Measurements from ENCODE around the gene CFDP1.

The CFDP1 gene

DNA sequence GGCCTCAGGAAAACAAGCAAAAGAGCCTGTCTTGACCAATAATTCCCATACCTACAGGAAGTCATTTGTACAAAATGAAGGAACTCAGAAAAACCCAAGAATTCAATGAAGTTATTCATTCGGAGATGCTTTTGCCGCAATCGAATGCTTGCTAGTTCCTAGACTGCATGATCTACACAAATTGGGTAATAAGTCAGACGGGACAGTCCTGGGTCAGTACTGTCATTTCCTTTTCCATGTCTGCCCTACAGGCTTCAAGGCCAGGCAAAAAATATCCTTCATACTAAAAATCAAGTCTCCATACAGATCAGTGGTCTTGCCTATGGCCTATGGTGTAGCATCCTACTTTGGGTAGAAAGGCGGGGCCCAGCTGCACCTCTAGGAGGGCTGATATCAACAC lies 71.4 kb downstream of the CFDP1 start:
- no peak overlapping the region for H3K27ac ChIP-seq (ENCODE audit: extremely low read depth, low read depth, low read length)
- peaks cover 0 to 7% of the 10 kb centered on the region in 2 experiments; a peak in 2 of 3 replicates for H3K36me3 ChIP-seq (ENCODE audit: control insufficient read depth in 2 of 2, insufficient read depth in 1 of 2, low read length in 2 of 2)
- ChIA-PET POLR2A (no interaction called here), CTCF (interaction anchor here (0.6 kb wide), 1 partner anchor 59 kb away, joined by 3 read pairs; no protein-coding TSS in a partner anchor)
- TF ChIP-seq SP7 (tag by site-specific recombination; IDR thresholded peaks at IDR 0.05) (no peak), ZNF837 (tag by site-specific recombination; IDR thresholded peaks at IDR 0.05) (no peak), KLF1 (tag by site-specific recombination; IDR thresholded peaks at IDR 0.05) (no peak), ZNF426 (tag by site-specific recombination; IDR thresholded peaks at IDR 0.05) (no peak), MYNN (tag by site-specific recombination; IDR thresholded peaks at IDR 0.05; ENCODE audit: borderline replicate concordance) (no peak), ZNF211 (tag by site-specific recombination; IDR thresholded peaks at IDR 0.05; ENCODE audit: low read depth) (no peak), IKZF3 (tag by site-specific recombination; IDR thresholded peaks at IDR 0.05) (no peak), ZNF16 (tag by site-specific recombination; IDR thresholded peaks at IDR 0.05; ENCODE audit: low read depth) (no peak), ZSCAN5A (tag by site-specific recombination; IDR thresholded peaks at IDR 0.05) (no peak), GLI4 (tag by site-specific recombination; IDR thresholded peaks at IDR 0.05) (no peak), ZNF521 (tag by site-specific recombination; IDR thresholded peaks at IDR 0.05) (no peak), ZNF585B (tag by site-specific recombination; IDR thresholded peaks at IDR 0.05) (no peak), OVOL3 (tag by site-specific recombination; IDR thresholded peaks at IDR 0.05) (no peak), ZNF701 (tag by site-specific recombination; IDR thresholded peaks at IDR 0.05) (no peak), GLIS2 (tag by site-specific recombination; IDR thresholded peaks at IDR 0.05) (no peak)
- TF ChIP-seq, protein P1, sequence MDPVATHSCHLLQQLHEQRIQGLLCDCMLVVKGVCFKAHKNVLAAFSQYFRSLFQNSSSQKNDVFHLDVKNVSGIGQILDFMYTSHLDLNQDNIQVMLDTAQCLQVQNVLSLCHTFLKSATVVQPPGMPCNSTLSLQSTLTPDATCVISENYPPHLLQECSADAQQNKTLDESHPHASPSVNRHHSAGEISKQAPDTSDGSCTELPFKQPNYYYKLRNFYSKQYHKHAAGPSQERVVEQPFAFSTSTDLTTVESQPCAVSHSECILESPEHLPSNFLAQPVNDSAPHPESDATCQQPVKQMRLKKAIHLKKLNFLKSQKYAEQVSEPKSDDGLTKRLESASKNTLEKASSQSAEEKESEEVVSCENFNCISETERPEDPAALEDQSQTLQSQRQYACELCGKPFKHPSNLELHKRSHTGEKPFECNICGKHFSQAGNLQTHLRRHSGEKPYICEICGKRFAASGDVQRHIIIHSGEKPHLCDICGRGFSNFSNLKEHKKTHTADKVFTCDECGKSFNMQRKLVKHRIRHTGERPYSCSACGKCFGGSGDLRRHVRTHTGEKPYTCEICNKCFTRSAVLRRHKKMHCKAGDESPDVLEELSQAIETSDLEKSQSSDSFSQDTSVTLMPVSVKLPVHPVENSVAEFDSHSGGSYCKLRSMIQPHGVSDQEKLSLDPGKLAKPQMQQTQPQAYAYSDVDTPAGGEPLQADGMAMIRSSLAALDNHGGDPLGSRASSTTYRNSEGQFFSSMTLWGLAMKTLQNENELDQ (tag by site-specific recombination; IDR thresholded peaks at IDR 0.05; ENCODE audit: low read depth), result no peak
- TF ChIP-seq, protein P2, sequence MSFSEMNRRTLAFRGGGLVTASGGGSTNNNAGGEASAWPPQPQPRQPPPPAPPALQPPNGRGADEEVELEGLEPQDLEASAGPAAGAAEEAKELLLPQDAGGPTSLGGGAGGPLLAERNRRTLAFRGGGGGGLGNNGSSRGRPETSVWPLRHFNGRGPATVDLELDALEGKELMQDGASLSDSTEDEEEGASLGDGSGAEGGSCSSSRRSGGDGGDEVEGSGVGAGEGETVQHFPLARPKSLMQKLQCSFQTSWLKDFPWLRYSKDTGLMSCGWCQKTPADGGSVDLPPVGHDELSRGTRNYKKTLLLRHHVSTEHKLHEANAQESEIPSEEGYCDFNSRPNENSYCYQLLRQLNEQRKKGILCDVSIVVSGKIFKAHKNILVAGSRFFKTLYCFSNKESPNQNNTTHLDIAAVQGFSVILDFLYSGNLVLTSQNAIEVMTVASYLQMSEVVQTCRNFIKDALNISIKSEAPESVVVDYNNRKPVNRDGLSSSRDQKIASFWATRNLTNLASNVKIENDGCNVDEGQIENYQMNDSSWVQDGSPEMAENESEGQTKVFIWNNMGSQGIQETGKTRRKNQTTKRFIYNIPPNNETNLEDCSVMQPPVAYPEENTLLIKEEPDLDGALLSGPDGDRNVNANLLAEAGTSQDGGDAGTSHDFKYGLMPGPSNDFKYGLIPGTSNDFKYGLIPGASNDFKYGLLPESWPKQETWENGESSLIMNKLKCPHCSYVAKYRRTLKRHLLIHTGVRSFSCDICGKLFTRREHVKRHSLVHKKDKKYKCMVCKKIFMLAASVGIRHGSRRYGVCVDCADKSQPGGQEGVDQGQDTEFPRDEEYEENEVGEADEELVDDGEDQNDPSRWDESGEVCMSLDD (tag by site-specific recombination; IDR thresholded peaks at IDR 0.05), result no peak
- TF ChIP-seq, protein P3, sequence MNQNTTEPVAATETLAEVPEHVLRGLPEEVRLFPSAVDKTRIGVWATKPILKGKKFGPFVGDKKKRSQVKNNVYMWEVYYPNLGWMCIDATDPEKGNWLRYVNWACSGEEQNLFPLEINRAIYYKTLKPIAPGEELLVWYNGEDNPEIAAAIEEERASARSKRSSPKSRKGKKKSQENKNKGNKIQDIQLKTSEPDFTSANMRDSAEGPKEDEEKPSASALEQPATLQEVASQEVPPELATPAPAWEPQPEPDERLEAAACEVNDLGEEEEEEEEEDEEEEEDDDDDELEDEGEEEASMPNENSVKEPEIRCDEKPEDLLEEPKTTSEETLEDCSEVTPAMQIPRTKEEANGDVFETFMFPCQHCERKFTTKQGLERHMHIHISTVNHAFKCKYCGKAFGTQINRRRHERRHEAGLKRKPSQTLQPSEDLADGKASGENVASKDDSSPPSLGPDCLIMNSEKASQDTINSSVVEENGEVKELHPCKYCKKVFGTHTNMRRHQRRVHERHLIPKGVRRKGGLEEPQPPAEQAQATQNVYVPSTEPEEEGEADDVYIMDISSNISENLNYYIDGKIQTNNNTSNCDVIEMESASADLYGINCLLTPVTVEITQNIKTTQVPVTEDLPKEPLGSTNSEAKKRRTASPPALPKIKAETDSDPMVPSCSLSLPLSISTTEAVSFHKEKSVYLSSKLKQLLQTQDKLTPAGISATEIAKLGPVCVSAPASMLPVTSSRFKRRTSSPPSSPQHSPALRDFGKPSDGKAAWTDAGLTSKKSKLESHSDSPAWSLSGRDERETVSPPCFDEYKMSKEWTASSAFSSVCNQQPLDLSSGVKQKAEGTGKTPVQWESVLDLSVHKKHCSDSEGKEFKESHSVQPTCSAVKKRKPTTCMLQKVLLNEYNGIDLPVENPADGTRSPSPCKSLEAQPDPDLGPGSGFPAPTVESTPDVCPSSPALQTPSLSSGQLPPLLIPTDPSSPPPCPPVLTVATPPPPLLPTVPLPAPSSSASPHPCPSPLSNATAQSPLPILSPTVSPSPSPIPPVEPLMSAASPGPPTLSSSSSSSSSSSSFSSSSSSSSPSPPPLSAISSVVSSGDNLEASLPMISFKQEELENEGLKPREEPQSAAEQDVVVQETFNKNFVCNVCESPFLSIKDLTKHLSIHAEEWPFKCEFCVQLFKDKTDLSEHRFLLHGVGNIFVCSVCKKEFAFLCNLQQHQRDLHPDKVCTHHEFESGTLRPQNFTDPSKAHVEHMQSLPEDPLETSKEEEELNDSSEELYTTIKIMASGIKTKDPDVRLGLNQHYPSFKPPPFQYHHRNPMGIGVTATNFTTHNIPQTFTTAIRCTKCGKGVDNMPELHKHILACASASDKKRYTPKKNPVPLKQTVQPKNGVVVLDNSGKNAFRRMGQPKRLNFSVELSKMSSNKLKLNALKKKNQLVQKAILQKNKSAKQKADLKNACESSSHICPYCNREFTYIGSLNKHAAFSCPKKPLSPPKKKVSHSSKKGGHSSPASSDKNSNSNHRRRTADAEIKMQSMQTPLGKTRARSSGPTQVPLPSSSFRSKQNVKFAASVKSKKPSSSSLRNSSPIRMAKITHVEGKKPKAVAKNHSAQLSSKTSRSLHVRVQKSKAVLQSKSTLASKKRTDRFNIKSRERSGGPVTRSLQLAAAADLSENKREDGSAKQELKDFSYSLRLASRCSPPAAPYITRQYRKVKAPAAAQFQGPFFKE (tag by site-specific recombination; IDR thresholded peaks at IDR 0.05; ENCODE audit: borderline replicate concordance), result no peak
- no peaks in the 10 kb centered on the region for H3K9me3 ChIP-seq (ENCODE audit: control insufficient read depth, insufficient read depth, low read depth, low read length)
- H3K4me1 ChIP-seq (ENCODE audit: control insufficient read depth, insufficient read depth, low read length), result no peaks in the 10 kb centered on the region
- no peak overlapping the region for H3K4me3 ChIP-seq (ENCODE audit: low read depth, low read length)
